Measurements from ENCODE around the gene LSMEM2.

Gene LSMEM2

DNA sequence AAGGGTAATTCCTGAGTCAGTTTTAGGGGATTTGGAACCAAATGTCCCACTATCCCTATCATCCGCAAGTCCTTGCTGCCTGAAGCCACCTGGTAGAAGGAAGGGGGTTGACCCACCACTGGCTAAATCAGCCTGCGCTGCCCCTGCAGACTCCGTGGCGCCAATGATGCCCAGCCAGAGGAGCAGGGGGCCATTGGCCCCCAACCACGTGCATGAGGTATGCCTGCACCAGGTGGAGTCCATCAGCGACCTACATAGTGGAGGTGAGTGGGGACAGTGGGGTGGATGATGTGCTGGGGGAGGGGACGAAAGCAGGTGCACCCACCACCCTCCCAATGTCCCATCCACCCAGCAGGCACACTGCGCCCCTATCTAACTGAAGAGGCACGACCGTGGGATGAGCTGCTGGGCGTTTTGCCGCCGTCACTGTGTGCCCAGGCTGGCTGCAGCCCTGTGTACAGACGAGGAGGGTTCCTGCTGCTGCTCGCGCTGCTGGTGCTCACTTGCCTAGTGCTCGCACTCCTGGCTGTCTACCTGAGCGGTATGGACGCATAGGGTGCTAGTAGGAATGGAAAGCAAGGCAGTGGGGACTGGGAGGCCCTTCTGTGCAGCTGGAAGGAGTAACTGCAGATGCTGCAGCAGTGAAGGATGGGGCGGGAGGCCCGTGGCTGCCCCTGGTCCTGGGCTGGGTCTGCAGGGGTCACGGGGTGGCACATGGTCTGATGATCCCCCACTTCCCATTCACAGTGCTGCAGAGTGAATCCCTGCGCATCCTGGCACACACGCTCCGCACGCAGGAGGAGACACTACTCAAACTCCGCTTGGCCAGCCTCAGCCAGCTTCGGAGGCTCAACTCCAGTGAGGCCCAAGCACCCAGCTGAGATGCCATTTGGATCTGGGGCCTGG, 7.7 kb downstream of the LSMEM2 start:
- peaks cover 33% of the 10 kb centered on the region for H3K36me3 ChIP-seq
- no peak overlapping the region for H3K4me3 ChIP-seq (ENCODE audit: low read depth, low read length)
- no peak overlapping the region for H3K27ac ChIP-seq
- TF ChIP-seq, protein P1, sequence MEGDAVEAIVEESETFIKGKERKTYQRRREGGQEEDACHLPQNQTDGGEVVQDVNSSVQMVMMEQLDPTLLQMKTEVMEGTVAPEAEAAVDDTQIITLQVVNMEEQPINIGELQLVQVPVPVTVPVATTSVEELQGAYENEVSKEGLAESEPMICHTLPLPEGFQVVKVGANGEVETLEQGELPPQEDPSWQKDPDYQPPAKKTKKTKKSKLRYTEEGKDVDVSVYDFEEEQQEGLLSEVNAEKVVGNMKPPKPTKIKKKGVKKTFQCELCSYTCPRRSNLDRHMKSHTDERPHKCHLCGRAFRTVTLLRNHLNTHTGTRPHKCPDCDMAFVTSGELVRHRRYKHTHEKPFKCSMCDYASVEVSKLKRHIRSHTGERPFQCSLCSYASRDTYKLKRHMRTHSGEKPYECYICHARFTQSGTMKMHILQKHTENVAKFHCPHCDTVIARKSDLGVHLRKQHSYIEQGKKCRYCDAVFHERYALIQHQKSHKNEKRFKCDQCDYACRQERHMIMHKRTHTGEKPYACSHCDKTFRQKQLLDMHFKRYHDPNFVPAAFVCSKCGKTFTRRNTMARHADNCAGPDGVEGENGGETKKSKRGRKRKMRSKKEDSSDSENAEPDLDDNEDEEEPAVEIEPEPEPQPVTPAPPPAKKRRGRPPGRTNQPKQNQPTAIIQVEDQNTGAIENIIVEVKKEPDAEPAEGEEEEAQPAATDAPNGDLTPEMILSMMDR (IDR thresholded peaks at IDR 0.05; ENCODE audit: low read depth, low read length): no peak
- H3K27me3 ChIP-seq (ENCODE audit: insufficient read depth, low read depth, severe bottlenecking): no peaks in the 10 kb centered on the region
- H3K9me3 ChIP-seq (ENCODE audit: severe bottlenecking): no peaks in the 10 kb centered on the region
- DNase-seq: no peak

DNA sequence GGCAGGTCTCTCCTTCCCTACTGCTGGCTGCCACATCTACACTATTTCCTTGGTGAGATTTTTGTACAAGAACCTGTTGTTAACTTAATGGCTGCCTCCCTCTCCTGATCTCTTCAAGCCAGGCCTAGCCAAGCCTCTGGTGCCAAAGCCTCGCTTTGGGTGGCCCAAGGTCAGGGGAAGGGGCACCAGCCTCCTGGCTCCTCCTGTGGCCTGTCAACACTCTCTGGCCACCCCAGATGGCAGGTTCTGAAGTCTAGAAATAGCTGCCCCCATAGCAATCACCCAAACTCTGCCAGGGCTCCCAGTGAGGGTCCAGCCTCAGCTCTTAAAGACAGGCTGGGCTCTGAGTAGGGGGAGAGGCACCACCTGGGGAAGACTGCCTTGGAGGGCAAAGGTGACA, 8.4 kb downstream of the LSMEM2 start:
- DNase-seq: no peak
- Histone ChIP-seq H3K27ac (no peak overlapping the region), H3K9me3 (ENCODE audit: severe bottlenecking) (no peaks in the 10 kb centered on the region), H3K4me3 (ENCODE audit: low read depth, low read length) (no peak overlapping the region), H3K36me3 (peaks cover 36% of the 10 kb centered on the region), H3K27me3 (ENCODE audit: insufficient read depth, low read depth, severe bottlenecking) (no peaks in the 10 kb centered on the region)
- TF ChIP-seq, protein P1 (IDR thresholded peaks at IDR 0.05; ENCODE audit: low read depth, low read length): no peak

DNA sequence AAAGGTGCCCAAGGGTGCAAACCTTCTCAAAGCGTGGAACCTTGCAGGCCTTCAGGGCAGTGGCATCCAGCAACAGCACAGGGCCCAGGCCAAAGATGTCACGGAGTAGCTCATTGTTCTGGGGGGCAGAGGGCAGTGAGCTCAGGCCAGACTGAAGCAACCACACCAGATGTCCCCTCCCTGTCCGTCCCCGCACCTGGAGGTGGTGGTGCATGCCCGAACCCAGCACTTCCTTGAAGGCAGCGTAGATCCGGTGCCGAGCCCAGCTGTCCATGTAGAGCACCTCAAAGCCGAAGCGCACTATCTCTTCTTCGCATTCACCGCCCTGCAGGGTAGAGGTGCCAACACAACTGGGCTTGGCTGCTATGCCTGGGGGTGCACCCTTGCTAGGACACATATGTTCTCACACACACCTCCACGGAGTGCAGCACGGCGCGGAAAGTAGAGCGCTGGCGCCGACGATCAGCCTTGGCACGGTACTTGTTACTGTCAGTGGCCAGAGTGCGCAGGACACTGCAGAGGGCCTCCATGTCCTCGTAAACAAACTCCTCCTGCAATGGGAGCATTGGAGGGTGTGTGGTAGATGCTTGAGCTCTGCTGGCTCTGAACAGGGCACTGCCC, 9.6 kb downstream of the LSMEM2 start:
- TF ChIP-seq, protein P1 (IDR thresholded peaks at IDR 0.05; ENCODE audit: low read depth, low read length): no peak
- H3K9me3 ChIP-seq (ENCODE audit: severe bottlenecking): no peaks in the 10 kb centered on the region
- H3K4me3 ChIP-seq (ENCODE audit: low read depth, low read length): no peak overlapping the region
- no peaks in the 10 kb centered on the region for H3K27me3 ChIP-seq (ENCODE audit: insufficient read depth, low read depth, severe bottlenecking)
- DNase-seq: no peak
- no peak overlapping the region for H3K27ac ChIP-seq
- peaks cover 36% of the 10 kb centered on the region for H3K36me3 ChIP-seq

DNA sequence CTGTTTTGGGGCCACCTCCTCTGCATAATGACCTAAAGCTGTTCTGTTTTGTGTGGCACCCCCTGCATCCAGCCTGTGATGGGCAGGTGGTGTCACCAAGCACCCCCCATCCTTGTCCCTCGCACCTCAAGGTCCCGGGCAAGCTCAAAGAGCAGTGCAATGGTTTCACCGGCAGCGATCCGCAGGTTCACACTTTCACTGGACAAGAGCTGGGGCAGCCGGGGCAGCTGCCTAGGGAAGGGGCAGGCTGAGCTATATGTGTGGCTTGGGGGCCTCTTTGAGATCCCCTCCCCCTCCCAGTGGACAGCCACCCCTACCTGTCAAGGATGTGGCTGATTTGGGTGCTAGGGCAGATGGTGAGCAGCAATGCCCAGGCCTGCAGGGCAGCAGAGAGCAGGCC, 10.2 kb downstream of the LSMEM2 start:
- no peak overlapping the region for H3K4me3 ChIP-seq (ENCODE audit: low read depth, low read length)
- TF ChIP-seq, protein P1 (IDR thresholded peaks at IDR 0.05; ENCODE audit: low read depth, low read length): no peak
- no peaks in the 10 kb centered on the region for H3K9me3 ChIP-seq (ENCODE audit: severe bottlenecking)
- no peak for DNase-seq
- H3K27me3 ChIP-seq (ENCODE audit: insufficient read depth, low read depth, severe bottlenecking): no peaks in the 10 kb centered on the region
- no peak overlapping the region for H3K27ac ChIP-seq
- peaks cover 36% of the 10 kb centered on the region for H3K36me3 ChIP-seq

DNA sequence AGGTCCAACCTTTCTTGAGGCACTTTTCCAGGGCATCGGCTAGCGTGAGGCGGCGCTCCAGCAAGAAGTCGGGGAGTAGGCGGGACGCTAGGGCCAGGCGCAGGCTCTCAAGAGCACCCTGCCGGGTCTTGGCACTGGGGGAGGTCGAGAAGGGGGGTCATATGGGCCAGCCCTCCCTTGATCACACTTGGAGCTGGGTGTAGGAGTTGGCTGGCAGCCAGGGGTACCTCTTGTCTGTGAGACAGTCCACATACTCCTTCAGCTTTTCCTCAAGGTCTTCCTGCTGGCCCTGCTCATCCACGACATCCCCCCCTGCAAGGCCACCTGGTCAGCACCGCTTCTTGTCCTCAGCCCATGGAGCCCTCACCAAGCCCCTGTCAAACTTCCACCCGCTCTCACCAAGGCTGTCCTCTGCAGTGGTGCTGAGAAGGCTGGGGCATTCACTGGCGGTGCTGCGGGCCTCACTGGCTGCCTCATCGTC, 11.3 kb downstream of the LSMEM2 start:
- Histone ChIP-seq H3K27ac (no peak overlapping the region), H3K4me3 (ENCODE audit: low read depth, low read length) (no peak overlapping the region)

More for the DNA sequence above, 11.3 kb downstream of the LSMEM2 start:
- H3K36me3 ChIP-seq: peaks cover 36% of the 10 kb centered on the region
- no peaks in the 10 kb centered on the region for H3K9me3 ChIP-seq (ENCODE audit: severe bottlenecking)
- H3K27me3 ChIP-seq (ENCODE audit: insufficient read depth, low read depth, severe bottlenecking): no peaks in the 10 kb centered on the region
- TF ChIP-seq, protein P1 (IDR thresholded peaks at IDR 0.05; ENCODE audit: low read depth, low read length): no peak
- no peak for DNase-seq

Measured in WERI-Rb-1 (cell line).